ENCODE data around the gene MAP2.

- TF ChIP-seq CTCF (IDR thresholded peaks at IDR 0.05; ENCODE audit: low read depth, low read length, missing input control), result no peak
- TF ChIP-seq TAF1 (conservative IDR thresholded peaks at IDR 0.05), result no peak
- TF ChIP-seq SP1 (IDR thresholded peaks at IDR 0.05), result no peak
- TF ChIP-seq RAD21 (IDR thresholded peaks at IDR 0.05), result no peak
- no peak for TF ChIP-seq GABPA (IDR thresholded peaks at IDR 0.05 in 1 of 2, conservative IDR thresholded peaks at IDR 0.05 in 1 of 2)
- no peak for TF ChIP-seq YY1 (IDR thresholded peaks at IDR 0.05)
- no peak for TF ChIP-seq JUND (IDR thresholded peaks at IDR 0.05)
- no peak for TF ChIP-seq REST (IDR thresholded peaks at IDR 0.05)
These were observed 47.2 kb upstream of the MAP2 start for GRCh38 chr2:209376686-209377085.

Measured in liver (tissue), 3 donors.